GM19043 (cell line): Measurements from ENCODE around the gene TRMT1.

Source experiments
- ATAC-seq: cut with Tn5 transposase; IDR thresholded peaks from one replicate; pipeline ENCODE4 v1.9.1; 2021; ENCODE audit warnings: low read depth; ENCODE audit not compliant: unreplicated experiment

Gene TRMT1

GRCh38 chr19:13092606-13093235 lies 23.8 kb downstream of the TRMT1 start:
- ATAC-seq, result no peak

- no peak for ATAC-seq
Measured at GRCh38 chr19:13092158-13092543, 24.4 kb downstream of the TRMT1 start.

- no peak for ATAC-seq
Measured at GRCh38 chr19:13091400-13092157, 25.0 kb downstream of the TRMT1 start.

GRCh38 chr19:13090511-13091231 lies 25.9 kb downstream of the TRMT1 start:
- ATAC-seq, result no peak

GRCh38 chr19:13089857-13090507 lies 26.6 kb downstream of the TRMT1 start:
- ATAC-seq, result no peak

- ATAC-seq, result no peak
Measured at GRCh38 chr19:13089139-13089856, 27.2 kb downstream of the TRMT1 start.

GRCh38 chr19:13087795-13088537 lies 28.6 kb downstream of the TRMT1 start:
- ATAC-seq, result no peak

GRCh38 chr19:13087295-13087694 lies 29.2 kb downstream of the TRMT1 start:
- no peak for ATAC-seq

- no peak for ATAC-seq
Measured at GRCh38 chr19:13086341-13086740, 30.2 kb downstream of the TRMT1 start.

- ATAC-seq, result no peak
Measured at GRCh38 chr19:13085666-13086065, 30.9 kb downstream of the TRMT1 start.

- ATAC-seq, result no peak
Measured at GRCh38 chr19:13083627-13084026, 32.9 kb downstream of the TRMT1 start.

- ATAC-seq, result no peak
Measured at GRCh38 chr19:13083008-13083404, 33.5 kb downstream of the TRMT1 start.

- no peak for ATAC-seq
Measured at GRCh38 chr19:13082192-13083007, 34.1 kb downstream of the TRMT1 start.

GRCh38 chr19:13079542-13079986 lies 37.0 kb downstream of the TRMT1 start:
- no peak for ATAC-seq

- ATAC-seq, result no peak
Measured at GRCh38 chr19:13078897-13079541, 37.5 kb downstream of the TRMT1 start.

GRCh38 chr19:13078381-13078780 lies 38.2 kb downstream of the TRMT1 start:
- ATAC-seq, result no peak

GRCh38 chr19:13077240-13077639 lies 39.3 kb downstream of the TRMT1 start:
- no peak for ATAC-seq

GRCh38 chr19:13076787-13077186 lies 39.8 kb downstream of the TRMT1 start:
- ATAC-seq, result no peak
